Stimulated activated CD4-positive, alpha-beta T cell treated with anti-CD3 and anti-CD28 coated beads, Interleukin-2, amount 100 ng/mL, for 48 hours (primary cell): ENCODE results near the gene PYGM.

Experiments used
- DNase-seq, 2 donors: peaks; one replicate each; pipeline ENCODE4 v3.0.0-alpha.2; 2020

The PYGM gene

DNA sequence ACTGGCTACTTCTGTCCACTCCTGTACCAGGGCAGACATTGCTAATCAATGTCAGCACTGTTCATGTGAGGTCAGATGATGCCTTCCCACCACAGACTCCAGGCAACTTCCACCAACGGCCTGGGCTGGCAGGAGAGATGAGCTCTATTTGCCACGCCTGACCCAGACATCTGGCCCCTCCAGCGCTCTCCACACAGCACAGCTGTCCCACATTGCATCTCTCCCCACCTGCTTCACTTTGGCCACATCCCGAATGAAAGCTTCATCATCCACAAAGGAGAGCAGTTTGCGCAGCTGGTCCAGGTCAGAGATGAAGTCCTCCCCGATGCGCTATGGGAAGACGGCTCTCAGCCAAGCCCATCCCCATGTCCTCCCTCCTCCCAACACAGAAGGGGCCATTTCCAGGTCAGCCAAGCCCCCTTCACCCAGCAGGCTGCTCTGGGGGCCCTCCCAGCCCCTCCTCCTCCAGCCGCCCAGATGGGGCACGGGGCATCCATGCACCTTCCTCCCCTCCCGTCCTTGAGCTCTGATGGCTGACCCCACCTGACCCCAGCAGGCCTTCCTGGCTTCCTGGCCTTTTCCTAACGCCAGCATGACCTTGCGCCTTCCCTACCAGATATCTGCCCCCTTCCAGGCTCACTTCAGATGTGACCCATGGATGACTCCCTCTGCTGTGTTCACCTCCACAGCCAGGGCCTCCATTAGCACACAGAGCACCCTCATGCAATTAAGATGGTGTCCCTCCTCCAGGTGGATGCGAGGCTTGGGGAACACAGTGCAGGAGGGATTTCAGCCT, 7.4 kb downstream of the PYGM start:
- DNase-seq = no peak

DNA sequence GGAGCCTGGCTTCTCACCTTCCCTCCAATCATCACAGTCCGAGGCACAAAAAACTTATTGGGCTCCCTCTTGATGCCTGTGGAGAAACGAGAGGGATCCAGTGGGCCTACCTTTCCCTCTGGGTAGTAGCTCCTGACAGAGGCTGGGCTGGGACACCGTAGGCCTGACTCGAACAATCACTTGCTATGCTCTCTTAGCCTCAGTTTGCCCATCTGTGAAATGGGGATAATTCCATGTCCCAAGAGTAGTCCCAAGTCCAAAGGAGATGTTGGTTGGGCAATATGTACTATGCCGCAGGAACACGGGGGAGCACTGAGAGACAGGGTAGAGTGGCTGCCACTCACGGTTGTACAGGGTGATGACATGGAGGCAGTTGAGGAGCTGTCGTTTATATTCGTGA, 8.2 kb downstream of the PYGM start:
- no peak for DNase-seq

DNA sequence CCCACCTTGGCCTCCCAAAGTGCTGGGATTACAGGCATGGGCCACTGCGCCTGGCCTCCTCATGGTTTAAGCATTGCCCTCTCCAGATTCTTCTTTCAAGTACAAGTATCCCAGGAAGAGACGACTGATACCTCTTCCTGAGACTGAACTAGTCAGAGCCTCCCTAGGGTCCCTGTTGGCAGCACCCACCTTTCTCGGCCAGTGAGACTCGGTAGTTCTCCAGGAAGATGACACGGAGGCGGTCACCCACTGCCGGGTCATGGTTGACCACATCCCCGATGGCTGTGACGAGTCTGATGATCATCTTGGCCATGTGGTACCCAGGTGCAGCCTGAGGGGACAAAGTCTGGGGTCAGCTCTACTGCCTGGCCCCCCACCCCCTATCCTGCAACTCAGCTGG, 8.6 kb downstream of the PYGM start:
- DNase-seq = no peak

DNA sequence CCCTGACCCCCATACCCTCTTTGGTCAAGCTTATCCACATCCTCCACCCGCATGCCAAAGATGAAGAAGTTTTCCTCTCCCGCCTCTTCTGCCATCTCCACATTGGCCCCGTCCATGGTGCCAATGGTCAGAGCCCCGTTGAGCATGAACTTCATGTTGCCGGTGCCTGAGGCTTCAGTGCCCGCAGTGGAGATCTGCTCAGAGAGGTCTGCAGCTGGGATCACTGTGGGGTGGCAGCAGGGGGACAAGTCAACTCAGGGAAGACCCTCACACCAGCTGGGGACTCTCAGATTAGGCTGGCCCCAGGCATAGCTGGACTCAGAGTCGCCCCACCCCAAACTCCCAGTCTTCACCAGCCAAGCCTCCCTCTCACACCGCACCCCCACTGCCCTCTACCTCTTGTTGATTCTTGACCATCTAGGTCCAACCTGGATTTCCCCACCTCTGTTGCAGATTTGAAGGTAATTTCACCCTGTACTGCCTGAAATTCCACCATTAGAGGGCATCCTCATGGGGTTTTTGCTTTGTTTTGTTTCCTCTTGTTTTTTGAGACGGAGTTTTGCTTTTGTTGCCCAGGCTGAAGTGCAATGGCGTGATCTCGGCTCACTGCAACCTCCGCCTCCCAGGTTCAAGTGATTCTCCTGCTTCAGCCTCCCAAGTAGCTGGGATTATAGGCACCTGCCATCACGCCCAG, 9.3 kb downstream of the PYGM start:
- no peak for DNase-seq

DNA sequence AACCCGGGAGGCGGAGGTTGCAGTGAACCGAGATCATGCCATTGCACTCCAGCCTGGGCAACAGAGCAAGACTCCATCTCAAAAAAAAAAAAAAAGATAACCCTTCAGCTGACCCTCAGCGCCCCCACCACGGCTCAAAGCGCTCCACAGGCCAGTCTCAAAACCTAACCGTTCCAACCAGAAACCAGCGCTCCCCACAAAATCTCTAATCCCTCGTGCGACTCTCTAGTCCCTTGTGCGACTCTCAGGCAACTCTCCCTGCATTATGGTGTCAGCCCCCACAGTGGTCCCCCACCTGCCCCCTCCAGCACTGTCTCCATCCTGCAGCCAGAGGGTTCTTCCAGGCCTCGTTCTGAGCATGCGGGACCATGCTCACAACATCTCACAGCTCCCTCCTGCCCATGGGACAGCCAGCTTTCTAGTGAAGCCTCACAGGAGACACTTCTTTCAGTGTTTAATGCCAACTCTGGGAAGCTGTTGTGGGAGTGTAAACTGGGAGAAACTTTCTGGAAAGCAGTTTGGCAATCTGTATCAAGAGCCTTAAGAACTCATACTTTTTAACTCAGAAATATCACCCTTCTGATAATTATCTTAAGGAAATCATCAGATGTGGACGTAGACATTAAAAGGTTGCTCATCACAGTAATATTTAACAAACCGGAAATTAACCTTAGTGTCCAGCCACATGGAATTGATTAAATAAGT, 11.7 kb downstream of the PYGM start:
- DNase-seq = no peak

DNA sequence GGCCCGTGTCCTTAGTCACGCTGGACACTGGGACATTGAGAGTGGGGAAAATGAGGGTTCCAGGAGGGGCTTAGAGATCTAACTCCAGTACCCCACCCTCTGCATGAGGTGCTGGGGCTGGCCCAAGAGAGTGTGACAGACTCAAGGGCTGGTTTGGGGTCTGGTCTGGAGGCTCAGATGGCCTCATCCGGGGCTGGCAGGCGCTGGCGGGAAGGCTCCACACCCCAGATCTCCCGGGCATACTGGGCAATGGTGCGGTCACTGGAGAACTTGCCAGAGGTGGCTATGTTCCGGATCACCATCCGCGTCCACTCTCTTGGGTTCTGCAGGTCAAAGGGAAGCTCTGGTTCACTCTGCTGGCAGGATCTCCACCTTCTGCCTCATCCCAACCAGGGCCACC, 13.3 kb downstream of the PYGM start:
- no peak for DNase-seq

DNA sequence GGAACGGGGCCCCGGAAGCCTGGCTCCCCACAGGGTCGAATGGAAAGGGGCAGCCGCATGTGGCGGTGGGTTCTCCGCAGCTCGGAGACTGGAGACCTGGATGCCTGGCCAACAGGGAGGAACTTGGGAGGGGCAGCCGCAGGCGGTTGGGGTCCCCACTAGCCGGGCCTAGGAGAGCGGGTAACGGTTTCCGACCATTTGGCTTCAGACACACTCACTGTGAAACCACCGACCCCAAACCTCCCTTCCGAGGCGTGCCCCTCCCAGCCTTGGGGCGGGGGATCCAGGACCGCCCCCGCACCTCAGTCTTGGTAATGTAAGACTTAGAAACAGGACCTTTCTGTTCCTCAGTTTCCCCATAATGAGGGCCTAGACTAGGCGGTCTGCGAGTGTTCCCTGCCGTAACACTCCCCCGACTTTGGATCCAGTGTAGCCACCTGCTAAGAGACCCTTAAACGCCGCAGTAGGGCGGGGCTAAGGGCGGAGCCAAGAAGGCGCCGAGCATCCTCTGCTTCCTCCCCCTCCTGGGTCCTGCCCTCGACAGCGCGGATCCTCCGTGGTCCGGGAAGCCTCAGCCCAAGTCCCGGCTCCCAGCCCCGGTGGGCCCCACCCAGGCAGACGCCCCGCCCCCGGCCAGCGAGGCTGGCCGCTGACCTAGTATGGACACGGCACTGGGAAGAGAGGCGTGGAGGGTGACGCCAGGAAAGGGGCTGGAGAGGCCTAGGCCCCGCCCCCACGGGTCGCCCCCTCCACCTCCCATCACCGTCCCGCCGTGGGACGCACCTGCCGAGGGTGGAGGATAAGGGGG, 14.0 kb downstream of the PYGM start:
- no peak for DNase-seq

DNA sequence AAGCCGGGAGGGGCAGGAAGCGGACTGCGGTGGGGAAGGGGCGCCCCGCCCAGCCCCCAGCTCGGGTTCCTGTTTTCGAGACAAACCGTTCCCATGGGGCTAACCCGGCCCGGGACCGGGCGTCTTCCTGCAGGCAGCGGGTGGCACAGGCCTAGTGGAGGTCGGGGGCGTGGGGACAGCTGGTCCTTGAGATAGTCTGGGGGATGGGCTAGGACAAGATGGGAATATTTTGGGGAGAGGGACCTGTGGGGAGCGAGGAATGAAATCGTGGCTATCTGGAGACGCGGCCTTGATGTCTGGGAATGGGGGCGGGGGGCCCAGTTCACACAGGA, 14.6 kb downstream of the PYGM start:
- no peak for DNase-seq

DNA sequence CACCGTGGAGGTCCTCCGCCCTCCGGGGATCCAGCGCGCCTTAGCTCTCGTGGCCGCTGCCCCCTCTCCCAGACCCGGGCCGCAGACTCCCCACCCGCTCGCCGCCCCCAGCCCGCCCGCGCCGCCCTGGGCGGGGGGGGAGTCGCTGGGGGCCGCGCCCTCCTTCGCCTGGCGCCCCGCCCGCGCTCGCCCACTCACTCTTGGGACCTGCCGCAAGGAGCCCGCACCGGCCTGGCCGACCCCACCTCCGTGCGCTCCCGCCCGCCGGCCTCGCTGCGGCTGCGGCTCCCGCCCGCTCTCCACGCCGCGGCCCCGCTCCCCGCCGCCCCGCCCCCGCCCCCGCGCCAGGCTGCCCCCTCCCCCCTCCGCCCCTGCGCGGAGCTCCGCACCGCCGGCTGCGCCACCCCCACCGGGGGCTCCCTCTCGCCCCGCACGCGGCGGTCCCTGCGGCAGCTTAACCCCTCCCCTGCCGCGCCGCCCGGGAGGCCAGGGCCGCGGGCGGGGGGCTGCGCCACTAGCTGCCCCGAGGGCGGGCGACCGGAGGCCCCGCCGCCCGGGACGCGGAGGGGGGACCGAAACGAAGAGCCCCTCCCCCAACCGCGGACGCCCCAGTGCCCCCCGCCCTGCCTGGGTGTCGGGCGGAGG, 15.1 kb downstream of the PYGM start:
- no peak for DNase-seq

DNA sequence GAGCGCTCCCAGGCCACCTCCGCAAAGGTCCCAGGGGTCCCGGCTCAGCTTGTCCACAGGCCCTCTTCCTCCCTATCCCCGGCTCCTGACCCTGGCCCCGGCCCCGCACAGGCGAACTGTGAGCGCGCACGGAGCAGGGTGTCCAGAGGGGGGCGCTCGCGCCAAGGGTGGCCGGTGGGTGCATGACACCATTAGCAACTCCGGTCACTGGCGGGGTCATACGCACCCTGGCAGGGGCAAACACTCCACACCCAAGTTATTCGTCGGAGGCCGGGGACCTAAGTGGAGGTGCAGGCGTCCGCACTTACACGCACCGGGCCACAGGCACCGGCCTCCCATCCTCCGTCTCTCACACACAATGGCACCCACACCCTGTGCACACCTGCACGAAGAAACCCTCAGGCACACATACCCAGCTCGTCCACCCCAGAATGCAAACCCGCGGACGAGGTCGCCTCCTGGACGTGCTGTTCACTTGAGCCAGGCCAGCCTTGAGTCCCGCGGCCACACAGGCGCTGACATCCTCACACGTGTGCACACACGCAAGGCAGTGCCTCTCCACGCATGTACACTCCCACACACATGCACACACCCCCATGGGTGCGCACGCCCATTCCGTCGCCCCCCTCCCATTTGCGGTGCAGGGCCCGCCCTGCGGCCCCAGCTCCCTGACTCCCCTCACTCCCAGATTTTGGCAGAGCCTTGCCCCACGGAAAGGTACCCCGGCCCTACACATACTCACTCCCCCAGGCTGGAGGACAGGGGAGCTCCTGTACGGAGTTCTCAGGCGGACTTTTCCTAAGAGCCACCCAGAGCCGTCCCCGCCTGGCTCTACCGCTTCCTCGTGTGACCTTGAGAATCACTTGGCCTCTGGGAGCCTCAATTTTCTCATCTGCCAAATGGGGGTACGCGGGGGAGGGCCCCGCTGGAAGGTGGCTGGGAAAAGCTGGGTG, 15.9 kb downstream of the PYGM start, which contains the start of gene RASGRP2:
TSS of gene RASGRP2 (minus strand) at position 552 of the 953 bp plus-strand sequence. CDS start 1,276 bp downstream, outside the sequence.
- peak; percentile 73 to 81 for DNase-seq

DNA sequence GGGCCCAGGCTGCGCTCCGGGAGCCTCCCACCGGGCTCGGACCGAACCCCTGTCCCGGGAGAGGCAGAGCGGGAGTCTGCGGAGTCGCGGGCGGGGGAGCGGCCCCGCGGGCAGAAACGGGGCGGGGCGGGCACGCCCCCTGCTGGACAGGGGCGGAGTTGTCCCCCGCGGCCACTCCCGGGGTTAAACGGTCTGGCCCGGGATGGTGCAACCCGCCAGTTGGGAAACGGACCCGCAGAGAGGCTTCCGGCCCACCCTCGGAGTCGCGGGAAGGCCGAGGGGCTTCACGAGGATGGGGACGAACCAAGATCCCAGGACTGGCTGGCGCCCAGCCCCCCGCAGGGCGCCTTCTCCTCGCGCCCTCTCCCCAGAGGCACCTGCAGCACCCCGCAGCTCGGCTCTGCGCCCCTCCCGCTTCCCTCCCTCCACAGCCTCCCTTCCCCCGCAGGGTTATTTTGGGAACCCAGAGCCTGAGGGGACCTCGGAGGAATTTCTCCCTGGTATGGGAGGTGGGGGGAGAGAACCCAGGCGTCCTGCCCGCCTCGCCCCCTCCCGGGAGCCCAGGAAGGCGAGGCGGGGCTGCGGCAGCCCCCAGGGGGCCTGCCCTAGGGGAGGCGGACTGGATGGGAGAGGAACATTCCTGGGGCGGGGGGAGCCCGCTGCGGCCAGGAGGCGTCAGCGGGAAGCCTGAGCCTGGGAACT, 16.7 kb downstream of the PYGM start:
- DNase-seq = peak; percentile 73 to 84

DNA sequence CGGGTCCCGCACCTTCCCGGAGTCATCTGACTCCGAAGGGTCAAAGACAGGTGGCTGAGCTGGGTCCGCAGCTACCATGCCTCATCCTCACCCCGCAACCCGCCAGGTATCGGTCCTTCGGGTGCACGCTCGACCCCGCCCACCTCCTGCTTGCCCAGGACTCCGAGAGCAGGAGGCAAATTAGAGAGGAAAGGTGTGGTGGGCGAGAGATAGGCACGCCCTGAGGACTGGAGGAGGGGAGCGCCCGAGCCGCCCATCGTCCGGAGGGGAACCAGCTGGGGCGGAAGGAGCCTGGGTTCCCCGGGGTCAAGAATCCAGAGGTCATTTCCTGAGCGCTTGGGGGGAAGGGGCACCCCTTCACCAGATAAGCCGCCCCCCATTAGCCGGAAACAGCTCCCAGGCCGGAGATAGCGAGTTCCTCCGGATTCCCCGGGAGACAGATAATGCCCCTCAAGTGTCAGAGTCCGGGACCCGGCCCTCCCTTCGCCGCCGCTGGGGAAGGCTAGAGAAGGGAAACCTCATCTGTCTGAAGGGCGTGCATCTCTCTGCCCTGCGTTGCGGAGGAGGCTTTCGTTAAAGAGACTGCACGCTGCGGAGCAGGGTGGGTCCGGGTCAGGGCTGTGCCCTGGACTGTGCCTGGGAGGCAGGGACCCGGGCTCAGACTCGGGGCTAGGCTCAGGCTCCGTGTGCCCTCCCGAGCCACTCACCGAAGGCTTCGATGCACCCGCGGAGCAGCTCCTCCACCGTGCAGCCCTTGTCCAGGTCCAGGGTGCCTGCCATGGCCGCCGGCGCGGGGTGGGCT, 17.5 kb downstream of the PYGM start:
- DNase-seq = no peak

DNA sequence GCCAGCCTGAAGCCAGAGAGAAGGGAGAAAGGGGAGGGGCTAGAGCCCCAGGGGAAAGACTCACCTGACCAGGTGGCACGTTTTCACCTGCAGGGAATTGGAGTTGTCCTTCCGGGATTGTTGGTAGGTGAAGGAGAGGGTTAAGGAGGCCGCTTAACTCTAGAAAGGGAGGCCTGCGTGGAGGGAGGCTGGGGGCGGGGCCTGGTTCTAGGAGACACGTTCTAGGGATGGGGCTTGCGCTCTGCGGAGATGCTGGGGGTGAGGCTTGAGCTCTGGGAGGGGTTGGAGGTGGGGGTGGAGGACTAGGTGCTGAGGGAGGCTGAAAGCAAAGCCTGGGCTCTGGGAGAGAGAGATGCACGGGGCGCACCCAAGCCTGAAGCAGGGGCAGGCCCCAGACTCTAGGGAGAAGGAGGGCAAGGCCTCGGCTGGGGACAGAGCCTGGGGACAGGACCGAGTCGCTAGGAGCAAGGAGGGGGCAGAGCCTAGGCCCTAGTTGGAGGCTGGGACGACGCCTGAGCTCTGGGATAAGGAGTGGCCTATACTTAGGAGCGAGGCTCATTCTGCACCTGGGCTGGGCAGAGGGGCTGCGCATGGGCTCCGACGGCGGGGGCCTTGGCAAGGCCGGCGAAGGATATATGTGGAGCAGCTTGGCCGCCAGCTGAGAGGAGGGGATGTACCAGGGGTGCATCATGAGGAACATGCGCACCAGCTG, 18.2 kb downstream of the PYGM start:
- DNase-seq = no peak

DNA sequence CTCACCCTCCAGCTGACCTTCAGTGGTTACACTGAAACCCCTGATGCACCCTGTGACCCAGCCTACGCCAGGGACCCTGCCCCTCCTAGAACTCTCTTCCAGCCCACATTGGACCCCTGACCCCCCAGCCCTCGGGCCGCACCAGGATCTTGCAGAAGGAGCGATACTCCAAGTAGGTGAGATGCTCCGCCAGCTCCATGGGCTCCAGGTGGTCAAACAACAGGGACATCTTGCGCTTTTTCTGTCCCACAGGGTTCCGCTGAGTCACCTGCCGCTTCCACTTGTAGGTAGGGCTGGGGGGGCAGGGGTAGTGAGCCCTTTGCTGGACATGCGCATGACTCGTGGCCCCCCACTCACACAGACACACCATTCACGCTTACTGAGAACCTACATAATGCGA, 19.9 kb downstream of the PYGM start:
- DNase-seq = no peak

DNA sequence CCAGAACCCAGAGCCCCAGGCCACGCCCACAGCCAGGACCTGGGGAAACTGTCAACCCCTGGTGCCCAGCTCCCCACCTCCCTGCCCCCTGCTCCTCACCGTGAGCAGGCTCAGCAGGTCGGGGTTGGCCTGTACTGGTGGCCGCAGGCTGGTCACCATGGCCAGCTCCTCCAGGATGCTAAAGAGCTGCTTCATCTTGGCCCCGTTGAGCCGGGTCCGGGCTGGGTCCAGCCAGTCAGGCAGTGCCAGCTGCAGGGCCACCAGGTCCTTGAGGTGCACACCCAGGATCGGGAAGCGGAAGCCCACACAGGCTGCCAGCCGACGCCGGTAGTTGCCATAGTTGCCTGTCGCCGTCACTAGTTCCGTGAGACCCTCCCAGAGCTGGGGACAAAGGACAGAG, 23.1 kb downstream of the PYGM start:
- DNase-seq = no peak

DNA sequence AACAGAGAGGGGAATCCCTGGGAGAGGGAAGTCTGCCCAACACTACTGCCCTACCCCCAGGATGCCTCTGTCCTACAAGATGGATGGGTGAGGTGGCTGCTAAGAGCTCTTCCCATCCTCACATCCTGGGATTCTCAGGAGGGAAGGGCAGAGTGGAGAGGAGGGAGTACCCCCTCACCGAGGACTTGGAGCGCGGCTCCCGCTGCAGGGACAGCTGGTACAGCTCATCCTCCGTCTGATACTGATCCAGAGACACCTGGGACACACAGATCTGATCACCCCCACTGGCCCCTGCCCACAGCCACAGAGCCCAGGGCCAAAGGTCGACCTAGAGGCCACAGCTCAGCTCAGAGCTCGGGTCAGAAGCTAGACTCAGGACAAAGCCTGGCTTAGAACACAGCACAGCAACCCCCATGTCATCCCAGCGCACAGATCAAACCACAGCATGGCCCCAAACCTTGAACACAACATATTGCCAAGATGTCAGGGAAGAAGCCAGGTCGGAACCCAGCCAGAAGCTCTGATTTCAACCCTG, 24.0 kb downstream of the PYGM start:
- no peak for DNase-seq

DNA sequence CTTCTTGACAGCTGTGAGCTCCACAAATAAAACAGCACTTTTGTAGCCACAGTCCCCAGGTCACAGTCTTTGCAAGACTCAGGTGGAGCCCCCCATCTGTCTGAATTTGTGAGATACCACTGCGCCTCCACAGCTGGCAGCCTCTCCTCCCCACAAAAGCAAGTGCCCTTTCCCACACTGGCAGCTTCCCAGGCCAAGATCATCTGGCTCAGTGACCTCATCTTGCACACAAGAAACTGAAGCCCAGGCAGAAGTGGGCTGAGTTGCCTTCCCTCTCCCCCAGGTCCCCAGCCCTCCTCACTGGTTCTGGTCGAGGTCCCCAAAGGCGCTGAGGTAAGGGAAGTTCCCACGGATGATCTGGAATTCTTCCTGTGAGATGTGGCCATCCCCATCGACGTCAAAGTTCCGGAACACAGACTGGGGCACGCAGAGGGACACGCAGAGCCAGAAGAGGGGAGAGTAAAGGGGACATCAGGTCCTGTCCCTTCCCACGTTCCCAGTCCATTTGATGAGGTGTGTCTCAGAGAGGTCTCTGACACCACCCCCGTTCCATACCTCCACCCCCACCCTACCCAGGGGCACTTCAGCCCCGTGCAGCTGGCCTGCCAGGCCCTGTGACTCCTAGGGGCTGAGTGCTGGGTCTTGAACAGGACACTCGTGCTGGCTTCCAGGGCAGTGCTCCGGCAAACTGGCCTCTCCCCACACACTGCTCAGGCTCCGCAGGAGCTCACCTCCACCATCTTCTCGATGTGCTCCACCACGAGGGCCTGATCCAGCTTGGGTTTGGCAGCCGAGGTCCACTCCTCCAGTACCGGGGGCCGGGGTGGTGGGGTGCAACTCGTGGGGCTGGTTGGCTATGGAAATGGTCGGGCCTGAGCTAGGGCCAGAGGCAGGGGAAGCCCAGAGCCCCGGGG, 24.7 kb downstream of the PYGM start:
- DNase-seq = no peak

DNA sequence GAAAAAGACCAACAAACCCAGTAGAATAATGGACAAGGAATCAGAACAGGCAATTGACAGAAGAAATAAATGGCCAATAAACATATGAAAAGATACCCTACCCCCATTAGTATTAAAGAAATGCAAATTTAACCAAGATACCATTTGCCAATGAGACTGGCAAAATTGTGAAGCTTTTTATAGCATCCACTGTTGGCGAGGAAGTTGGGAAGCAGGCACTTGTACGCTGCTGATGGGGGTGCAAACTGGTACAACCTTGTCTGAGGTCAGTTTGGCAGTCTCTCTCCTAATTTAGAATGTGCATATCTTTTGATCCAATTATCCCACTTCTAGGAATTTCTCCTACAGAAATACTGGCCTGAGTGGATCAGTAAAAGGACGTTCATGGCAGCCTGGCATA, 28.2 kb downstream of the PYGM start:
- DNase-seq = no peak
